GM18868 (cell line): ENCODE measurements around the gene CUZD1.

Experiments
- ATAC-seq: cut with Tn5 transposase; IDR thresholded peaks from one replicate; pipeline ENCODE4 v1.9.1; 2021; ENCODE audit warnings: mild to moderate bottlenecking, moderate library complexity; ENCODE audit not compliant: unreplicated experiment

Gene CUZD1

GRCh38 chr10:122855745-122856144 lies 10.1 kb upstream of the CUZD1 start:
- ATAC-seq: no peak

GRCh38 chr10:122854648-122855047 lies 9.0 kb upstream of the CUZD1 start:
- no peak for ATAC-seq

- ATAC-seq: no peak
Observed at GRCh38 chr10:122853665-122854313, 8.1 kb upstream of the CUZD1 start.

GRCh38 chr10:122852261-122852660 lies 6.6 kb upstream of the CUZD1 start:
- ATAC-seq: no peak

GRCh38 chr10:122850705-122851640 lies 5.3 kb upstream of the CUZD1 start:
- ATAC-seq: no peak

GRCh38 chr10:122849900-122850605 lies 4.4 kb upstream of the CUZD1 start:
- no peak for ATAC-seq

GRCh38 chr10:122849090-122849489 lies 3.4 kb upstream of the CUZD1 start:
- ATAC-seq: no peak

GRCh38 chr10:122847782-122848604 lies 2.3 kb upstream of the CUZD1 start:
- ATAC-seq: no peak

GRCh38 chr10:122844146-122844545 lies 1.5 kb downstream of the CUZD1 start:
- no peak for ATAC-seq

- ATAC-seq: no peak
Observed at GRCh38 chr10:122841569-122841968, 4.1 kb downstream of the CUZD1 start.

- ATAC-seq: no peak
Observed at GRCh38 chr10:122839505-122839904, 6.2 kb downstream of the CUZD1 start.

- ATAC-seq: no peak
Observed at GRCh38 chr10:122838880-122839279, 6.8 kb downstream of the CUZD1 start.

GRCh38 chr10:122835908-122836307 lies 9.7 kb downstream of the CUZD1 start:
- no peak for ATAC-seq

- no peak for ATAC-seq
Observed at GRCh38 chr10:122830965-122831353, 14.7 kb downstream of the CUZD1 start.

GRCh38 chr10:122830273-122830964 lies 15.2 kb downstream of the CUZD1 start:
- no peak for ATAC-seq

GRCh38 chr10:122829454-122829853 lies 16.2 kb downstream of the CUZD1 start:
- ATAC-seq: no peak

- ATAC-seq: no peak
Observed at GRCh38 chr10:122828716-122829255, 16.9 kb downstream of the CUZD1 start.

- ATAC-seq: no peak
Observed at GRCh38 chr10:122827302-122827701, 18.4 kb downstream of the CUZD1 start.

GRCh38 chr10:122822973-122823690 lies 22.5 kb downstream of the CUZD1 start:
- no peak for ATAC-seq
